HS-5 (cell line): Measurements from ENCODE around the gene BANK1.
"Not testable (repeated sequence)": the region's sequence is repeated elsewhere in the genome, so short reads cannot be mapped to it uniquely, and the experiment has no call there.

ENCODE experiments used
- DNase-seq: peaks from one replicate; pipeline ENCODE4 v3.0.0-alpha.2; 2012; ENCODE audit warnings: low read depth

Gene BANK1

GRCh38 chr4:101888472-101888871 lies 97.9 kb downstream of the BANK1 start:
- DNase-seq: no peak

DNA sequence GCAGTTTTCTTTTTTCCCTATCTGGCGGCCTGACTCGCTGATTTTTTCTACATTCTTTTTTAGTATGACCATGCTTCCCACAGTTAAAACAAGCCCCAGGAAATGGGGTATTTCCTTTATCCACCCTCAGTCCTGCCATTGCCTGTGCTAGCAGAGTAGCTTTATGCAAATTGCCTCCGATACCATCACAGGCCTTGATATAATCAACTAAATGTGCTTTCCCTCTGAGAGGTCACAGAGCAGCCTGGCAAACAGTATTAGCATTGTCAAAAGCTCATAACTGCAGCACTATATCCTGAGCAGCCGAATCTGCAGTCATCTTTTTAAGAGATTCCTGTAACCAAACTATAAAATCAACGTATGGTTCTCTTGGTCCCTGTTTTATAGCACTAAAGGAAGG lies 115.0 kb downstream of the BANK1 start:
- DNase-seq: not testable (repeated sequence)

DNA sequence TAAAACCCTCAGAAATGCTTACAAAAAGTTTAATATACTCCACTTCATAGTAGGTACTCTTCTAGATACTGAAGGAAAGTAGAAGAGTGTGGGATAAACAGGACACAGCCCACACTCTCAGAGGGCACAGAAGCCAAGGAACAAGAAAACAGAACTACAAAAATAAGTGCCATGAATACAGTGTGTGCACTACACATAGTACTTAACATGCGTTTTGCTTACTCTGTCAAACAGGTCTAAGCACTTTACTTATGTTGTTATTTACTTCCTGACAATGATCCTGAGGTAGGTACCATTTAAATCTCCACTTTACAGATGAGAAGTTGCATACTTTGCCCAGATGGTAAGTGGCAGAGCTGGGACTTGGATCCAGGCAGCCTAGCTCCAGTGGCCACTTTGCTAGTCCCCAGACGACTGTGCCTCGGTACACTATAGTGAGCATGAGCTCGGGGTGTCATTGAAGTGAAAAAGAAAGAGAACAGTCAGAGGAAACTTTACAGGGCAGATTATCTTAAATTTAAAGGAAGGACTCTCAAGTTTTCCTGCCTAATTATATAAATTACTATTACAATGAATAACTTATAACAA lies 120.3 kb downstream of the BANK1 start:
- DNase-seq: no peak

- DNase-seq: no peak
Observed at GRCh38 chr4:101911616-101912015, 121.1 kb downstream of the BANK1 start.

- no peak for DNase-seq
Observed at GRCh38 chr4:101914761-101915160, 124.2 kb downstream of the BANK1 start.

DNA sequence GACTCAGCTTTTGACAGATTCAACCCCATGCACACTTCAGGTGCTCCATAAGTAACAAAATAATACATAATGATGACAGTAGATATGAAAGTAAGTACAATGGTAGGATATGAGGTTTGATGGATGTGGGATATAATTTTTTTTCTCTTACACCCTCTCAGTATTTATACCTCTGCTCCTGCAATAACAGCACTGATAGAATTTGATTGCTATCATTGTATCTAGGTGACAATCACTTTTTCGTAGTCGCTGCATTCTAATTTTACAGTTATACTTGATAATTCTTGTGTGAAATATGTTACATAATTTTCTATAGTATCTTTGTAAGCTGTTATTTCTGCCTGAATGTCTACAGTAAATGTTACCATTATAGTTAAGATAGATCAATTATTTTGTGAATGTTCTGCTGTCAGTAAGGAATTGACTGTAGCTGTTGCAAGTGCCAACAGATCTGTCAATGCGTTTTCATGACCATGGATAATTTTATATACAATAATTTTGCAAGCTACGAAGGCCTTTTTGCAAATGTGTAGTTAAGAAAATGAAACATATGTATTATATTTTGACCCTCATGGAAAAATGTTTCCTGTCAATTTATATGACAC lies 128.9 kb downstream of the BANK1 start:
- no peak for DNase-seq

GRCh38 chr4:101921370-101921769 lies 130.8 kb downstream of the BANK1 start:
- no peak for DNase-seq

- no peak for DNase-seq
Observed at GRCh38 chr4:101931619-101932018, 141.1 kb downstream of the BANK1 start.

DNA sequence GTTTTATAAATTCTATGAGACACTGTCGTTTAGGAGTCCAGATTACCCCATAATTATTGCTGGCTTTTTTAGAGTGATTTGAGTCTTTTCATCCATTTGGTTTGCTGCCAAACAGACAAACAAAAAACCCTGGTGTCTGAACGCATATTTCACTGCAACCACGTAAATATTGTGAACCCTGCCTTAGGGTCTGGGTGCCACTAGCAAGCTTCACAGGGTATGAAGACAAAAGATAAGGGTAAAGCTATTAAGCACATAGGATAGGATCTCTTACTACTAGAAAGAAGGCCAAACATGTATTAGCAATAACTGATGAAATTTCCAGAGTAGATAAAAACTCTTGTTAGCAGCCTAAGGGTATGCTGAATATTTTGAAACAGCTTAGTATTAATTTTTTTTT lies 143.3 kb downstream of the BANK1 start:
- no peak for DNase-seq

- no peak for DNase-seq
Observed at GRCh38 chr4:101938836-101939235, 148.3 kb downstream of the BANK1 start.

GRCh38 chr4:101941816-101942358 lies 151.4 kb downstream of the BANK1 start:
- DNase-seq: no peak

DNA sequence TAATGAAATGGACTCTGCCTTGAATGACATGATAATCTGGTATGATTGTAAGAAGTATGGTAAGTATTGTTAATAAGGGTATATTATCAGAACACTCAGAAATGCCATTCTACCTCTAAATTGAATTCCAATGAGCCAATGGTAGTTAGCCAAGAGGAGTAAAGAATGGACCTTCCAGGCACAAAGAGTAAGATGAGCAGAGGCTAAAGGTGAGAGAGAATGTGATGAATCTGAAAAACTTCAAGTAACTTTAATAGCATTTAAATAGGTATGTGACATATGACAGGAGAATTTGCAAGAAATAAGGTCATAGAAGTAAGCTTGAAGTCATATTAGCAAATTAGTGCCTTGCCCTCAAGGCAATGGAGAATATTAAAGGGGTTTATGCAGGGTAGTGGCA lies 152.4 kb downstream of the BANK1 start:
- DNase-seq: no peak

GRCh38 chr4:101944649-101945048 lies 154.1 kb downstream of the BANK1 start:
- DNase-seq: no peak

DNA sequence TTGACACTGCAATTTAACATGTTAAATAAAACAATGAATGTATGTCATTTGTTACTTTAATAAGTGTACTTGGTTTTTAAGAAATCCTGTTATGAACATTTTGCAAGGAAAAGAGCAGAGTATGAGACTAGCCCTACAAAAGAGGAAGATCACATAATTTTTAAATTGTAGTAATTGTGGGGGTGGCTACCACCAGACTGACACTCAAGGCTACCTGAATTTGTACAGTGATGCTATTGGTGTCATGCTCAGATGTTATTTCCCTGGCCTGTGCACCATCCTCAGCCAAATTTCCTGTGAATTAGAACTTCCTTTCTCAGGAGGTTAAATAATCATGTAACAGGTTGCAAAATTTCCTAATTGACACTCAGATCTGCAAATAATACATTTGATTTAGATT lies 157.5 kb downstream of the BANK1 start:
- no peak for DNase-seq

DNA sequence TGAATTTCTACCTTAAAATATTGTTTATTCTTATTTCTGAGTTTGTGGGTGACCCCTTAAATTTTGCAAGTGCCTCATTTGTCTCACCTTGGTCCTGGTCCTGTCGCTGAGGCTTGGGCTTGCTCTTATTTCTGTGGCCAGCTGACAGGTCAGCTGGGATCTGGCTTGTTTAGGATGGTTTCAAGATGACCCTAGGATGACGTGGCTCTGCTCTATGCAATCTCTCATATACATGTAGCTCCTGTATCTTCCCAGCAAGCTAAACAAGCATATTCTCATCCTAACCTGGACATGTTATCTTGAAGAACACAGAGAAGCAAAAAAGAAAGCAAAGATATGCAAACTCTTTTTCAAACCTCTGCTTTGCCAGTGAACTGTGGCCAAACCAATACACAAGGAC lies 158.4 kb downstream of the BANK1 start:
- DNase-seq: no peak

GRCh38 chr4:101950258-101950979 lies 159.9 kb downstream of the BANK1 start:
- no peak for DNase-seq

- DNase-seq: no peak
Observed at GRCh38 chr4:101952985-101953384, 162.5 kb downstream of the BANK1 start.

- DNase-seq: peak; percentile 61
Observed at GRCh38 chr4:101953949-101954348, 163.4 kb downstream of the BANK1 start.

DNA sequence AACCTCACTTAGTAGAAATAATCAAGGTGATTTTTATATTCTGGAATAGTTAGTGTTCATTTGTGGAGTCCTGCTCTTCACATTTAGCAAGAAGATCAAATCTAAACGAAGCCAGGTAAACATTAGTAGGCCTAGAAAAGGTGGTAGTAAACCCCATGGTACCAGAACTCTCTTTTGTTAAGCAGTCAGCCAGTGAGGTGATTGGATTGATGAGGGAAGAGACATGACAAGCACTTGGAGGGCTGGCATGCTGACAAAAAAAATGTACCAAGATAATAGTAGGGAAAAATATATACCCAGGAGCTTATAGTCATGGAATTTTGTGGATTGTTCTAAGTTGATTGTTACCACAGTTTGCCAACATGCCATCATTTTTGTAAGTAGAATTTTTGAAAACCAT lies 163.8 kb downstream of the BANK1 start:
- no peak for DNase-seq

DNA sequence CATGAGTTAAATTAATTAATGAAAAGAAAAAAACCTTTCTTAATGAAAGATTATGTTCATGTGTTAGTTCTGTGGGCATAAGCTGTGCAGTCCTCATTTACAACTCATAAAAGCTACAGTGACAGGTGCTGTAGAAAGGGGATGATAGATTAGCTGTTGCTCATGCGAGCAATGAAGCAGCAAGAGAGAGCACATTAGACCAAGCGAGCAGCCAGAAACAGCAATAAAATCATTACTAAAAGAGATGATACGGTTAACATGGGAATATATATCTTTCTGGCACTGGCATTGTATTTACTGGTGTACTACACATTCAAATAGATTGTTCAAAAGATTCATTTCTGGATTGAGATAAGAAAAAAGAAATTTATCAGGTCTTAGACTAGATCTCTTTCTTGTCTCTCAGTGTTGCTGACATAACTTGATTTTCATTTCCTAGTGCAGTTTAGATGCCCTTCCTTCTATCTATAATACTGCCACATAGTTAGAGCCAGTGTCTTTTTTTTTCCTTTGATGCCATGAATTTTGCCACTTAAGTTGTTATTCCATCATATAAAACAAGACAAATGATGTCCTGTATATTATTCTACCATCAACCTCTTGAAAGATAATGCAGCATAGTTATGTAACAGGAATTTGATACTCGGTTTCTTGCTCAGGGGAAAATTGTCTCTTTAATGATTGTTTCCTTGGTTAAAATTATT lies 164.6 kb downstream of the BANK1 start:
- DNase-seq: no peak

- no peak for DNase-seq
Observed at GRCh38 chr4:101956068-101956825, 165.7 kb downstream of the BANK1 start.

- DNase-seq: no peak
Observed at GRCh38 chr4:101958547-101958946, 168.0 kb downstream of the BANK1 start.
